Stimulated activated naive CD8-positive, alpha-beta T cell treated with anti-CD3 and anti-CD28 coated beads, Interleukin-15, Interleukin-2, amounts not matched to agents 100 ng/mL and 50 ng/mL, for 24 hours (primary cell): ENCODE measurements around the gene ABCC3.
"Not testable (repeated sequence)": the region's sequence is repeated elsewhere in the genome, so short reads cannot be mapped to it uniquely, and the experiment has no call there.

Source experiments
- H3K27ac Mint-ChIP-seq: one replicate; pipeline ENCODE4 v1.8.0; 2021; ENCODE audit warnings: mild to moderate bottlenecking, mixed read lengths
- H3K27me3 Mint-ChIP-seq: one replicate; pipeline ENCODE4 v1.8.0; 2021; ENCODE audit warnings: mixed read lengths
- H3K36me3 Mint-ChIP-seq: one replicate; pipeline ENCODE4 v1.8.0; 2021; ENCODE audit warnings: low read depth, mixed read lengths
- H3K4me1 Mint-ChIP-seq: one replicate; pipeline ENCODE4 v1.8.0; 2021; ENCODE audit warnings: low read depth, mixed read lengths
- H3K4me3 Mint-ChIP-seq: one replicate; pipeline ENCODE4 v1.8.0; 2021; ENCODE audit warnings: mild to moderate bottlenecking, mixed read lengths
- H3K9me3 Mint-ChIP-seq: one replicate; pipeline ENCODE4 v1.8.0; 2021; ENCODE audit warnings: mixed read lengths

The ABCC3 gene

DNA sequence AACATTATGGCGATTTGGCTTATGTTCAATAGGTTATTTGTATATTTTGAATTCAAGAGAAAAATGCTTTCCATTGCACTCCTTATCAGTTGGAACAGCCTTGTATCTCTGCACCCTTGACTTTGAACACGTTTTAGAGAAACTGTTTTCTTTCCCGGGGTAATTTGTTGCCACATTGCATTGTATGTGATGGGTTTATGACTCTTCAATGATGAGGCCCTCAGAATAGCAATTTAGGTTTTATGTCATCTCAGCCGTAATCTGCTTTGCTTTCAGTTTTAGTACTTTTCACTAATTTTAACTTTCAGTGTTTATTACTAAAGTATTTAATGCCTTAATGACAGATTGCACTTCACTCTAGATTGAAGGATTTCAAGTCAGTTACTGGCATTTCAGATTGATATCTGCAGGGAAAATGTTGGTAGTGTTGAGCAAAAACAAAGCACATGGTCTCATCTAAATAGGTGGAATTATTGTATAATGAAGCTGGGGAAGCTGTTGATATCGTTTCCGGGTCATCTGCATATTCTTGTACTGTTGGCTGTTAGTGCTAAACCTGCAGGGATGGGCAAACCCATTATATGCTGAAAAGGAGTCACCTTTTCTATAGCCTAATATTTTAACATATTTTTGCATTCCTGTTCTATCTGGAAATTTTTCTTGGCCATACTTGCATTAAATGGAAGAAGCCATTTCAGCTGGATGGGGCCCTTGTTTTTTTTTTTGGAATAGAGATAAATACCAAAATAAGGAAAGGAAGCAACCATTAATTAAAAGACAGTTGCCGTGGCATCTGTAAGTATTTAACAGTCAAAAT lies 86.7 kb downstream of the ABCC3 start:
- peak overlapping the region; percentile 97 for H3K4me3 Mint-ChIP-seq
- peak overlapping the region; percentile 99 for H3K27ac Mint-ChIP-seq
- peaks cover 51% of the 10 kb centered on the region for H3K4me1 Mint-ChIP-seq
- no peaks in the 10 kb centered on the region for H3K9me3 Mint-ChIP-seq
- H3K36me3 Mint-ChIP-seq = peaks cover 27% of the 10 kb centered on the region
- no peaks in the 10 kb centered on the region for H3K27me3 Mint-ChIP-seq

GRCh38 chr17:50722746-50723145 lies 88.1 kb downstream of the ABCC3 start:
- Mint-ChIP-seq H3K4me1 (peaks cover 63% of the 10 kb centered on the region), H3K4me3 (peak overlapping the region; percentile 97), H3K27me3 (no peaks in the 10 kb centered on the region), H3K9me3 (no peaks in the 10 kb centered on the region), H3K36me3 (peaks cover 31% of the 10 kb centered on the region), H3K27ac (no peak overlapping the region)

DNA sequence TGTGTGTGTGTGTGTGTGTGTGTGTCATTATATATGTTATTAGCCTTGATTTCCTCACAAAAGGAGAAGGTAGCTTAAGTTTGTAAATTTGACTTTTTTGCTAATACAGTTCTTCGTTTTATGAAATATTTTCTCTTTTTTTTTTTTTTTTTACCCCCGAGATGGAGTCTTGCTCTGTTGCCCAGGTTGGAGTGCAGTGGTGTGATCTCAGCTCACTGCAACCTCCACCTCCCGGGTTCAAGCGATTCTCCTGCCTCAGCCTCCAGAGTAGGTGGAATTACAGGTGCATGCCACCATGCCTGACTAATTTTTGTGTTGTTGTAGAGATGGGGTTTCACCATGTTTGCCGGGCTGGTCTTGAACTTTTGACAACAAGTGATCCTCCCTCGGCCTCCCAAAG lies 89.9 kb downstream of the ABCC3 start:
- not testable (repeated sequence) for H3K9me3 Mint-ChIP-seq, H3K27ac Mint-ChIP-seq, H3K27me3 Mint-ChIP-seq, H3K4me3 Mint-ChIP-seq
- Mint-ChIP-seq H3K36me3 (peaks cover 31% of the 10 kb centered on the region), H3K4me1 (peaks cover 75% of the 10 kb centered on the region)

DNA sequence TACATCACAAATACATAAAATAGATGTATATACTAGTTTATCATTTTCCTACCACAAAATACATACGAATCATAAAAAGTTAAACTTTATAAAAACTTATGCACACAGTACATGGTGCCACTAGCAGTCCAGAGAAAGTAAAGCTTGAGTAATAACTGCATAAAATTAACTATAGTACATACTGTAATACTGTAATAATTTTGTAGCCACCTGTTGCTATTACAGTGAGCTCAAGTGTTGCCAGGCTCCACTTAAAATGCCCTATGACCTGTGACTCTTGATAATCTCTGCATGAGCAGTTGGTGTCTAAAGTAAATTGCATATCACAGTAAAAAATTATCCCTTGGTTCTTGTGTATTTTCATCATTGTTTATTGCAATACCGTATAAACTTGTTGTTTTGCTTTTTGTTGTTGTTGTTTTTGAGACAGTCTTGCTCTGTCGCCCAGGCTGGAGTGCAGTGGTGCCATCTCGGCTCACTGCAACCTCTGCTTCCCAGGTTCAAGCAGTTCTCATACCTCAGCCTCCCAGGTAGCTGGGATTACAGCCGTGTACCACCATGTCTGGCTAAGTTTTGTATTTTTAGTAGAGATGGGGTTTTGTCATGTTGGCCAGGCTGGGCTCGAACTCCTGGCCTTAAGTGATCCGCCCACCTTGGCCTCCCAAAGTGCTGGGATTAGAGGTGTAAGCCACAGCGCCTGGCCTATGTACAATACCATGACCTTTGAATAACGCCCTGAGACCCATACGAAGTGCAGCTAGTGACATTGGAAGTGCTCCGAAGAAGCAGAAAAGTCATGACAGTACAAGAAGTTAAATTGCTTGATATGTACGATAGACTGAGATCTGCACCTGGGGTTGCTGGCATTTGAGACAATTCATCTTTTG lies 91.3 kb downstream of the ABCC3 start:
- Mint-ChIP-seq H3K4me3 (no peak overlapping the region), H3K9me3 (no peaks in the 10 kb centered on the region), H3K36me3 (peaks cover 19% of the 10 kb centered on the region), H3K27ac (peak overlapping the region; percentile 19), H3K4me1 (peaks cover 78% of the 10 kb centered on the region), H3K27me3 (no peaks in the 10 kb centered on the region)

- no peak overlapping the region for H3K4me3 Mint-ChIP-seq
- H3K27me3 Mint-ChIP-seq = no peaks in the 10 kb centered on the region
- H3K9me3 Mint-ChIP-seq = no peaks in the 10 kb centered on the region
- peaks cover 18% of the 10 kb centered on the region for H3K36me3 Mint-ChIP-seq
- H3K4me1 Mint-ChIP-seq = peaks cover 76% of the 10 kb centered on the region
- H3K27ac Mint-ChIP-seq = no peak overlapping the region
Observed at GRCh38 chr17:50728112-50728429, 93.4 kb downstream of the ABCC3 start.

GRCh38 chr17:50728881-50729765 lies 94.4 kb downstream of the ABCC3 start:
- Mint-ChIP-seq H3K27ac (peak overlapping the region; percentile 45), H3K27me3 (no peaks in the 10 kb centered on the region), H3K4me3 (no peak overlapping the region), H3K36me3 (peaks cover 14% of the 10 kb centered on the region), H3K9me3 (no peaks in the 10 kb centered on the region), H3K4me1 (peaks cover 73% of the 10 kb centered on the region)

DNA sequence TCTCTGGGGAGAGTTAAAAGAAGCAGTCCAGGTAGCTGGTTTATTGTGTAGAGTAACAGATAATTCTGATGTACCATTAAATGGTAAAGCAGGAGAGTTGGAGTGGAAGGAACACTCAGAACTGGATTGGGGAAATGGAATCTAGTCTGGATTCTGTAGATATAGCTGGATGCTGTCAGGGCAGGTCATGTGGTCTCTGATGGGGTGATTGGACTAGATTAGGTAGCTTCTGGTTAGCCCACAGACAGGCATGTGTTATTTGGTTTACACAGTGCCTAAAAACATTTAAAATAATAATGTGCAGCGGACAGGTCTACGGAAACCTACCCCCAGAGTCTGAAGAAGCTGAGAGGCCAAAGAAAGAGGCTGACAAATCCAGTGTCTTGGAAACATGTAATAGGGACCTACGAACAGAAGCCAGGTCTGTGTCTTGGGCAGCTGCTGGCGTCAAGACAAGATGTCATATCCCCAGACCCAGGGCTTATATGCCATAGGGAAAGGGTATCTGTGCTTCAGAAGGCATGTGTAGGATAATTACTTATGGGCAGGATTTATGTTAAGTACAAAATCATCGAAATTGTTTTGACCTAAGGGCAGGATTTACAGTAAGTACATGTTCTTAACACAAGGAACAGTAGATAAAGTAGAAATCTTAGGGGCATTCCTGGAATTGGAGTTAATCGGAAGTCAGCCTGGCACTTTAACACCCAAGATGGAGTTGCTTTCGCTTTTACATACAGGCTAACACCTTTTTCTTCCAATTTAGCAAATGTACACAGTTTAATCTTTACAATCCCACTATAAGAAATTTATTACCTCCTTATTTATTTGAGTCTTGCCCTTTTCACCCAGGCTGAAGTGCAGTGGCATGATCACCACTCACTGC lies 97.1 kb downstream of the ABCC3 start:
- no peaks in the 10 kb centered on the region for H3K9me3 Mint-ChIP-seq
- H3K27ac Mint-ChIP-seq = peak overlapping the region; percentile 4
- peaks cover 77% of the 10 kb centered on the region for H3K4me1 Mint-ChIP-seq
- peaks cover 27% of the 10 kb centered on the region for H3K36me3 Mint-ChIP-seq
- H3K27me3 Mint-ChIP-seq = no peaks in the 10 kb centered on the region
- H3K4me3 Mint-ChIP-seq = no peak overlapping the region

DNA sequence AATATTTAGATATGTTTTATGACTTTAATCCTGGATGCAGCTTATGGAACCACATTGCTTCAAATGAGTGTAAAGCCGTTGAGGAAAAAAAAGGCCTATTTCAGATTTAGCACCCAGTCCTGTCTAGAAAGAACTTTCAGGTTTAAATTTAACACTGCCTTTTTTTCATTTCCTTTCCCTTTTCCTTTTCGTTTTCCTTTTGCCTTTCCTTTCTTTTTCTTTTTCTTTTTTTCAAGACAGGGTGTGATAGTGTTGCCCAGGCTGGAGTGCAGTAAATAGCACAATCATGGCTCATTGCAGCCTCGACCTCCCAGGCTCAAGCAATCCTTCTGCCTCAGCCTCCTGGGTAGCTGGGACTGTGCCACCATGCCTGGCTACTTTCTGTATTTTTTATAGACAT lies 100.6 kb downstream of the ABCC3 start:
- peak overlapping the region; percentile 77 for H3K27ac Mint-ChIP-seq
- peaks cover 58% of the 10 kb centered on the region for H3K36me3 Mint-ChIP-seq
- no peaks in the 10 kb centered on the region for H3K27me3 Mint-ChIP-seq
- no peaks in the 10 kb centered on the region for H3K9me3 Mint-ChIP-seq
- no peak overlapping the region for H3K4me3 Mint-ChIP-seq
- H3K4me1 Mint-ChIP-seq = peaks cover 80% of the 10 kb centered on the region

- Mint-ChIP-seq H3K9me3 (no peaks in the 10 kb centered on the region), H3K4me3 (no peak overlapping the region), H3K36me3 (peaks cover 70% of the 10 kb centered on the region), H3K27ac (no peak overlapping the region), H3K27me3 (no peaks in the 10 kb centered on the region), H3K4me1 (peaks cover 62% of the 10 kb centered on the region)
Observed at GRCh38 chr17:50737118-50737698, 102.5 kb downstream of the ABCC3 start.

GRCh38 chr17:50739098-50739497 lies 104.4 kb downstream of the ABCC3 start:
- Mint-ChIP-seq H3K36me3 (peaks cover 79% of the 10 kb centered on the region), H3K27ac (peak overlapping the region; percentile 76), H3K27me3 (no peaks in the 10 kb centered on the region), H3K4me1 (peaks cover 52% of the 10 kb centered on the region), H3K9me3 (no peaks in the 10 kb centered on the region), H3K4me3 (no peak overlapping the region)
